Measurements from ENCODE around the gene GAS2L1.

DNA sequence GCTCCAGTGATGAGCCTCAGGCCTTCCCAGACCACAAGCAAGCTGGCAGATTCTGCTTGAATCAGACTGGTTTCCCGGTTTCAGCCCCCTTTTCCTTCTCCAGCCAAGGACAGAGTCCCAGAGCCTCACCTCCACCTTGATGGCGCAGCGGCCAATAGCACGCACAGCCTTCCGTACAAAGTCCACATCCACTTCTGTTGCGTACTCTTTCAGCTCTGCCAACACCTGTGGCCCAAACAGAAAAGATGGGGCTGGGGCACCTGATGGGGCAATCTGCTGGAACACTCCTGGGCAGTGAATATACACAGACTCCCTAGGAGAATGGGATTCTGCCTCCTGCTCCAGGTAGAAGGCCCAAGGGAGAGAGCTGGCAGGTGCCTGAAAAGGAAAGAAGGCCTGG lies 44.6 kb downstream of the GAS2L1 start:
- no peak for TF ChIP-seq EZH2phosphoT487 (conservative IDR thresholded peaks at IDR 0.05; ENCODE audit: low read length)
- TF ChIP-seq, protein P1, sequence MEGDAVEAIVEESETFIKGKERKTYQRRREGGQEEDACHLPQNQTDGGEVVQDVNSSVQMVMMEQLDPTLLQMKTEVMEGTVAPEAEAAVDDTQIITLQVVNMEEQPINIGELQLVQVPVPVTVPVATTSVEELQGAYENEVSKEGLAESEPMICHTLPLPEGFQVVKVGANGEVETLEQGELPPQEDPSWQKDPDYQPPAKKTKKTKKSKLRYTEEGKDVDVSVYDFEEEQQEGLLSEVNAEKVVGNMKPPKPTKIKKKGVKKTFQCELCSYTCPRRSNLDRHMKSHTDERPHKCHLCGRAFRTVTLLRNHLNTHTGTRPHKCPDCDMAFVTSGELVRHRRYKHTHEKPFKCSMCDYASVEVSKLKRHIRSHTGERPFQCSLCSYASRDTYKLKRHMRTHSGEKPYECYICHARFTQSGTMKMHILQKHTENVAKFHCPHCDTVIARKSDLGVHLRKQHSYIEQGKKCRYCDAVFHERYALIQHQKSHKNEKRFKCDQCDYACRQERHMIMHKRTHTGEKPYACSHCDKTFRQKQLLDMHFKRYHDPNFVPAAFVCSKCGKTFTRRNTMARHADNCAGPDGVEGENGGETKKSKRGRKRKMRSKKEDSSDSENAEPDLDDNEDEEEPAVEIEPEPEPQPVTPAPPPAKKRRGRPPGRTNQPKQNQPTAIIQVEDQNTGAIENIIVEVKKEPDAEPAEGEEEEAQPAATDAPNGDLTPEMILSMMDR (IDR thresholded peaks at IDR 0.05; ENCODE audit: insufficient read depth, low read length, poor library complexity, severe bottlenecking), result no peak

Data from SU-DHL-6 (cell line).